ENCODE measurements around the gene CASZ1.

DNA sequence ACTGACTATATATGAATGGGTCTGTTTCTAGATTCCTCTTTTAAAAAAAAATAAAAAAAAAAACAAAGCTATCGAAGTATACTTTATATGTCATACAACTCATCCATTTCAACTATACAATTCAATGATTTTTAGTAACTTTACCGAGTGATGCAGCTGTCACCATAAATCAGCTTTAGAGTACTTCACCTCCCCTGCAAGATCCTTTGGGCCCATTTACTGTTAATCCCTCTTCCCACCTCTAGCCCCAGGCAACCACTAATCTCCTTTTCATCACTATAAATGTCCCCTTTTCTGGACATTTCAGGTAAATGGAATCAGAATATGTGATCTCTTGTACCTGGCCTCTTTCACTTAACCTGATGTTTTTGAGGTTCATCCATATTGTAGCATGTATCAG lies 187.8 kb downstream of the CASZ1 start:
- TF ChIP-seq POLR2A (IDR thresholded peaks at IDR 0.05) (no peak), POLR2AphosphoS5 (IDR thresholded peaks at IDR 0.05) (no peak)
